Effector memory CD8-positive, alpha-beta T cell (primary cell): Measurements from ENCODE around the gene KLF2.
"Not testable (repeated sequence)": the region's sequence is repeated elsewhere in the genome, so short reads cannot be mapped to it uniquely, and the experiment has no call there.

Experiments used
- ATAC-seq: fragments of 150-1000 bp; cut with Tn5 transposase; replicated peaks from 2 replicates; pipeline ENCODE4 v1.10.0; 2021; ENCODE audit warnings: mild to moderate bottlenecking, moderate library complexity
- DNase-seq, 3 experiments: peaks; one replicate each; pipeline ENCODE4 v3.0.0; 2021
- H3K27ac Mint-ChIP-seq, 2 donors: one replicate each; pipeline ENCODE4 v1.8.0; 2022; ENCODE audit warnings: mild to moderate bottlenecking in 2 of 2, mixed read lengths in 2 of 2, moderate library complexity in 2 of 2
- H3K27me3 Mint-ChIP-seq, 2 donors: one replicate each; pipeline ENCODE4 v1.8.0; 2022; ENCODE audit warnings: mixed read lengths in 2 of 2
- H3K36me3 Mint-ChIP-seq: one replicate; pipeline ENCODE4 v1.8.0; 2022; ENCODE audit warnings: mild to moderate bottlenecking, moderate library complexity, mixed read lengths; ENCODE audit not compliant: insufficient read depth
- H3K4me1 Mint-ChIP-seq, 2 donors: one replicate each; pipeline ENCODE4 v1.8.0; 2022; ENCODE audit warnings: low read depth in 2 of 2, mixed read lengths in 2 of 2
- H3K4me3 Mint-ChIP-seq, 2 donors: one replicate each; pipeline ENCODE4 v1.8.0; 2022; ENCODE audit warnings: mild to moderate bottlenecking in 2 of 2, mixed read lengths in 2 of 2, moderate library complexity in 2 of 2
- H3K9me3 Mint-ChIP-seq, 2 donors: one replicate each; pipeline ENCODE4 v1.8.0; 2022; ENCODE audit warnings: mixed read lengths in 2 of 2

Gene KLF2

GRCh38 chr19:16334411-16334810 is 9.8 kb downstream of the KLF2 start:
- H3K9me3 Mint-ChIP-seq, result peaks cover 0 to 1% of the 10 kb centered on the region in 2 donors
- DNase-seq, result no peak
- H3K36me3 Mint-ChIP-seq, result peaks cover 56% of the 10 kb centered on the region
- no peak for ATAC-seq
- peaks cover 63 to 68% of the 10 kb centered on the region in 2 donors for H3K4me1 Mint-ChIP-seq
- H3K27ac Mint-ChIP-seq, result peak overlapping the region; percentile 68 to 72
- H3K4me3 Mint-ChIP-seq, result peak overlapping the region in 1 of 2 donors; percentile 40
- H3K27me3 Mint-ChIP-seq, result no peaks in the 10 kb centered on the region

GRCh38 chr19:16335226-16335625 is 10.6 kb downstream of the KLF2 start:
- Mint-ChIP-seq H3K4me3 (peak overlapping the region; percentile 49 to 58), H3K4me1 (peaks cover 59 to 61% of the 10 kb centered on the region in 2 donors), H3K27ac (peak overlapping the region; percentile 44 to 68), H3K36me3 (peaks cover 50% of the 10 kb centered on the region), H3K27me3 (no peaks in the 10 kb centered on the region), H3K9me3 (no peaks in the 10 kb centered on the region)
- peak; percentile 41 to 55 (median 53) for DNase-seq
- peak; percentile 29 for ATAC-seq

- H3K4me1 Mint-ChIP-seq, result peaks cover 51 to 60% of the 10 kb centered on the region in 2 donors
- peak overlapping the region; percentile 22 to 92 for H3K27ac Mint-ChIP-seq
- DNase-seq (no peak), ATAC-seq (no peak)
- peak overlapping the region; percentile 85 for H3K4me3 Mint-ChIP-seq
- peaks cover 38% of the 10 kb centered on the region for H3K36me3 Mint-ChIP-seq
- H3K9me3 Mint-ChIP-seq, result no peaks in the 10 kb centered on the region
- no peaks in the 10 kb centered on the region for H3K27me3 Mint-ChIP-seq
These were observed 11.9 kb downstream of the KLF2 start for GRCh38 chr19:16336571-16336970.

GRCh38 chr19:16337809-16338469 is 13.3 kb downstream of the KLF2 start:
- Mint-ChIP-seq H3K36me3 (peaks cover 33% of the 10 kb centered on the region), H3K27ac (peak overlapping the region; percentile 92), H3K9me3 (no peaks in the 10 kb centered on the region), H3K4me3 (peak overlapping the region; percentile 85), H3K4me1 (peaks cover 58 to 65% of the 10 kb centered on the region in 2 donors), H3K27me3 (no peaks in the 10 kb centered on the region)
- DNase-seq (no peak), ATAC-seq (no peak)

- H3K36me3 Mint-ChIP-seq, result peaks cover 29% of the 10 kb centered on the region
- H3K4me1 Mint-ChIP-seq, result peaks cover 58 to 65% of the 10 kb centered on the region in 2 donors
- ATAC-seq, result peak; percentile 59
- H3K27ac Mint-ChIP-seq, result peak overlapping the region; percentile 92
- peak overlapping the region; percentile 85 for H3K4me3 Mint-ChIP-seq
- DNase-seq, result peak; percentile 28 to 50 (median 44)
- no peaks in the 10 kb centered on the region for H3K9me3 Mint-ChIP-seq
- H3K27me3 Mint-ChIP-seq, result no peaks in the 10 kb centered on the region
These were observed 14.1 kb downstream of the KLF2 start for GRCh38 chr19:16338470-16339360.

GRCh38 chr19:16339361-16339725 is 14.7 kb downstream of the KLF2 start:
- Mint-ChIP-seq H3K4me1 (peaks cover 56 to 60% of the 10 kb centered on the region in 2 donors), H3K27ac (peak overlapping the region; percentile 92), H3K9me3 (no peaks in the 10 kb centered on the region), H3K4me3 (peak overlapping the region; percentile 85), H3K27me3 (no peaks in the 10 kb centered on the region), H3K36me3 (peaks cover 23% of the 10 kb centered on the region)
- ATAC-seq (no peak), DNase-seq (no peak)

GRCh38 chr19:16340092-16340491 is 15.5 kb downstream of the KLF2 start:
- Mint-ChIP-seq H3K27ac (peak overlapping the region; percentile 20 to 93), H3K36me3 (peaks cover 18% of the 10 kb centered on the region), H3K27me3 (no peaks in the 10 kb centered on the region), H3K4me3 (peak overlapping the region in 1 of 2 donors; percentile 41), H3K9me3 (no peaks in the 10 kb centered on the region), H3K4me1 (peaks cover 51 to 60% of the 10 kb centered on the region in 2 donors)
- ATAC-seq (no peak), DNase-seq (no peak)

- Mint-ChIP-seq H3K36me3 (peaks cover 18% of the 10 kb centered on the region), H3K4me1 (peaks cover 49 to 64% of the 10 kb centered on the region in 2 donors), H3K9me3 (no peaks in the 10 kb centered on the region), H3K27me3 (no peaks in the 10 kb centered on the region), H3K4me3 (peak overlapping the region; percentile 0 to 51), H3K27ac (peak overlapping the region; percentile 20 to 93)
- DNase-seq (no peak), ATAC-seq (no peak)
These were observed 16.0 kb downstream of the KLF2 start for GRCh38 chr19:16340654-16341053.

- peak; percentile 51 for ATAC-seq
- Mint-ChIP-seq H3K27me3 (no peaks in the 10 kb centered on the region), H3K9me3 (no peaks in the 10 kb centered on the region), H3K36me3 (peaks cover 18% of the 10 kb centered on the region), H3K4me3 (peak overlapping the region; percentile 68 to 71), H3K27ac (peak overlapping the region; percentile 93 to 94), H3K4me1 (peaks cover 41 to 56% of the 10 kb centered on the region in 2 donors)
- peak; percentile 29 to 45 (median 29) for DNase-seq
These were observed 17.5 kb downstream of the KLF2 start for GRCh38 chr19:16342002-16342715.

- Mint-ChIP-seq H3K36me3 (peaks cover 14% of the 10 kb centered on the region), H3K27ac (peak overlapping the region; percentile 93 to 94), H3K9me3 (no peaks in the 10 kb centered on the region), H3K4me1 (peaks cover 34 to 46% of the 10 kb centered on the region in 2 donors), H3K27me3 (no peaks in the 10 kb centered on the region), H3K4me3 (peak overlapping the region; percentile 68 to 71)
- peak; percentile 27 to 44 (median 30) for DNase-seq
- peak; percentile 49 for ATAC-seq
These were observed 18.5 kb downstream of the KLF2 start for GRCh38 chr19:16343156-16343555.

- H3K36me3 Mint-ChIP-seq, result peaks cover 15% of the 10 kb centered on the region
- ATAC-seq (no peak), DNase-seq (no peak)
- peaks cover 24 to 37% of the 10 kb centered on the region in 2 donors for H3K4me1 Mint-ChIP-seq
- no peaks in the 10 kb centered on the region for H3K9me3 Mint-ChIP-seq
- H3K27ac Mint-ChIP-seq, result peak overlapping the region in 1 of 2 donors; percentile 3
- H3K27me3 Mint-ChIP-seq, result no peaks in the 10 kb centered on the region
- H3K4me3 Mint-ChIP-seq, result no peak overlapping the region
These were observed 20.8 kb downstream of the KLF2 start for GRCh38 chr19:16345457-16345856.

GRCh38 chr19:16347099-16347498 is 22.5 kb downstream of the KLF2 start:
- H3K27me3 Mint-ChIP-seq, H3K27ac Mint-ChIP-seq, H3K36me3 Mint-ChIP-seq, DNase-seq, ATAC-seq, H3K4me3 Mint-ChIP-seq, H3K9me3 Mint-ChIP-seq: not testable (repeated sequence)
- H3K4me1 Mint-ChIP-seq, result peaks cover 18 to 23% of the 10 kb centered on the region in 2 donors

GRCh38 chr19:16347706-16348105 is 23.1 kb downstream of the KLF2 start:
- ATAC-seq, result no peak
- H3K27ac Mint-ChIP-seq, result no peak overlapping the region

More at GRCh38 chr19:16347706-16348105, 23.1 kb downstream of the KLF2 start:
- no peaks in the 10 kb centered on the region for H3K9me3 Mint-ChIP-seq
- no peak for DNase-seq
- H3K4me1 Mint-ChIP-seq, result peaks cover 12 to 17% of the 10 kb centered on the region in 2 donors
- peaks cover 10% of the 10 kb centered on the region for H3K36me3 Mint-ChIP-seq
- H3K27me3 Mint-ChIP-seq, result no peaks in the 10 kb centered on the region
- H3K4me3 Mint-ChIP-seq, result no peak overlapping the region
